Testis (tissue), 3 donors: ENCODE measurements around the gene PTPRN2. TPM values are rescaled to one million over a fixed set of nuclear protein-coding genes. Genes with fewer than 3 reads are reported as not detected.
A peak's percentile ranks its signal among the peaks of the same experiment; 100 is the strongest.

Experiments used
- DNase-seq: peaks from one replicate; pipeline ENCODE4 v3.0.0-alpha.2; 2019
- H3K27ac ChIP-seq, 2 donors: fragments of 200-600 bp; sonication (generic); one replicate each; pipeline ENCODE4 v1.5.1; 2019
- H3K27me3 ChIP-seq: fragments of 200-600 bp; sonication (generic); one replicate; pipeline ENCODE4 v1.5.1; 2019
- H3K36me3 ChIP-seq: fragments of 200-600 bp; sonication (generic); one replicate; pipeline ENCODE4 v1.5.1; 2017; ENCODE audit warnings: low read depth; ENCODE audit errors: missing control alignments
- H3K4me1 ChIP-seq: fragments of 200-600 bp; sonication (generic); one replicate; pipeline ENCODE4 v1.5.1; 2019
- H3K4me3 ChIP-seq, 2 donors: fragments of 200-600 bp; sonication (generic); one replicate each; pipeline ENCODE4 v1.5.1; 2017 to 2019
- H3K9me3 ChIP-seq: fragments of 200-600 bp; sonication (generic); one replicate; pipeline ENCODE4 v1.5.1; 2017
- POLR2A ChIP-seq: fragments of 450-650 bp; IDR thresholded peaks from one replicate; pipeline ENCODE4 v1.6.1; 2017; ENCODE audit warnings: antibody characterized with exemption, mild to moderate bottlenecking, moderate library complexity
- WGBS, 2 donors: methylation state at CpG; one replicate each; pipeline ENCODE4 v1.1.5; 2018; 5-methylcytosine and 5-hydroxymethylcytosine counted together
- intact Hi-C: fragments of 100-400 bp; cut with DNase I; formaldehyde crosslinking; loops from one replicate; pipeline ENCODE4 v1.15.1; 2023; ENCODE audit warnings: low total_unique reads
- polyA plus RNA-seq: library from polyadenylated mRNA; stranded (reverse); fragments of 350-450 nt; fragmentation: Illumina TruSeq; extraction: RNeasy Lipid Tissue Mini Kit (QIAGEN cat#74804); gene quantifications from one replicate; pipeline ENCODE4 v1.2.3, GENCODE V29; 2014; ENCODE audit warnings: low read depth, low replicate concordance; ENCODE audit not compliant: insufficient read depth
- total RNA-seq, 2 donors: library from RNA; depleted of rRNA; stranded (reverse); fragments of >200 nt; gene quantifications; one replicate each; pipeline ENCODE4 v1.2.3, GENCODE V29; 2016
- TF ChIP-seq, protein P1 (sequence below), 3 experiments: fragments of 450-650 bp in 2 of 3; fragments of 200-600 bp in 1 of 3; sonication (generic) in 1 of 3; IDR thresholded peaks; one replicate each; pipeline ENCODE4 v1.5.1; 2016 to 2019; ENCODE audit warnings: antibody characterized with exemption in 3 of 3, mild to moderate bottlenecking in 2 of 3, moderate library complexity in 1 of 3

The PTPRN2 gene
- total and polyA plus RNA-seq, 3 donors from 2014 or later, result 9.3 to 10.8 (median 9.8) TPM

DNA sequence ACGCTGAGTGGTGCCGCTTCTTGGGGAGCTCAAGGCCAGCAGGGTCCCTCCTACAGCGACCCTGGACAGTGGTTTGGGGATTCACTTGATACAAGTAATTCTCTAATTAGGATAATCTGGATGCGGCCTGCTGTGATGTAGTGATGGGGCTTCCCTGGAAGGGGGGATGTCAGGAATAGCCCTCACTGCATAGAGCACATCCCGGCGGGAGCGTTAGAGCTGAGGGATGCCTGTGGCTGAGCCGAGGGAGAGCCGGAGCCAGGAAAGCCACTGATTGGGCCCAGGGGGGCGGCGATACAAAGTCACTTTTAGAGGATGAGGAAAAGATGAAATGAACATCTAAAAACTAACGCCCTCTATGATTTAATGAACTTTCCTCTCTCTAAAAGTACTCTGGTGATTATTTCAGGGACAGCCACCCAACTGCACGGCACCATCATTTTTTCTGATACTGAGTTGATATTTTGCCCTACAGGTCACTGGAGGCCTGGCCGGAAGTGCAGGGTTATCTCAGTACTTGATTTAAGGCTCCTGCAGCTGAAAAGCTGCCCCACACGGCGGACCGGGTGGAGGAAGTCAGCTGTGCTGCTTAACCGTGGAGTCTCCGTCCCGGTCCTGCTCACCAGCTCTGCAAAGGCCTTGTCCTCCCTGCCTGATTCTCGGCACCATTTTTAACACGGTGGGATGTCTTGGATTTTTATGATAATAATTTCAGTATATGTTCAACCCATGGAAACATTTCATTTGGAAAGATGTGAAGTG is 732.0 kb downstream of the PTPRN2 start:
- WGBS, 2 donors, result 75 to 76% methylated on average over 22 of the region's 22 CpGs
- no peak for DNase-seq

DNA sequence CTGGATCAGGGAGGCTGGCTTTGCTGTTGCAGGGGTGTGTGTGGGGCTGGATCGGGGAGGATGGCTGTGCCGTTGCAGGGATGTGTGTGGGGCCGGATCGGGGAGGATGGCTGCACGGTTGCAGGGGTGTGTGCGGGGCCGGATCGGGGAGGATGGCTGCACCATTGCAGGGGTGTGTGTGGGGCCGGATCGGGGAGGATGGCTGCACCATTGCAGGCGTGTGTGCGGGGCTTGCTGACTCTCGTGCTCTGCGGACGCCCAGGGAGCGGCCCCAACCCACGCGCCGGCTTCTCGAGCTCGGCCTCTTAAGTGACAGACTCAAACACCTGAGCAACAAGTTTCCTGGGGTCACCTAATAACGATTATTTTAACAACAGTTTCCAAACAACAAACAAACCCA is 732.6 kb downstream of the PTPRN2 start:
- no peaks in the 10 kb centered on the region for H3K36me3 ChIP-seq
- H3K4me3 ChIP-seq, result no peak overlapping the region
- H3K27ac ChIP-seq, result no peak overlapping the region
- TF ChIP-seq, protein P1, sequence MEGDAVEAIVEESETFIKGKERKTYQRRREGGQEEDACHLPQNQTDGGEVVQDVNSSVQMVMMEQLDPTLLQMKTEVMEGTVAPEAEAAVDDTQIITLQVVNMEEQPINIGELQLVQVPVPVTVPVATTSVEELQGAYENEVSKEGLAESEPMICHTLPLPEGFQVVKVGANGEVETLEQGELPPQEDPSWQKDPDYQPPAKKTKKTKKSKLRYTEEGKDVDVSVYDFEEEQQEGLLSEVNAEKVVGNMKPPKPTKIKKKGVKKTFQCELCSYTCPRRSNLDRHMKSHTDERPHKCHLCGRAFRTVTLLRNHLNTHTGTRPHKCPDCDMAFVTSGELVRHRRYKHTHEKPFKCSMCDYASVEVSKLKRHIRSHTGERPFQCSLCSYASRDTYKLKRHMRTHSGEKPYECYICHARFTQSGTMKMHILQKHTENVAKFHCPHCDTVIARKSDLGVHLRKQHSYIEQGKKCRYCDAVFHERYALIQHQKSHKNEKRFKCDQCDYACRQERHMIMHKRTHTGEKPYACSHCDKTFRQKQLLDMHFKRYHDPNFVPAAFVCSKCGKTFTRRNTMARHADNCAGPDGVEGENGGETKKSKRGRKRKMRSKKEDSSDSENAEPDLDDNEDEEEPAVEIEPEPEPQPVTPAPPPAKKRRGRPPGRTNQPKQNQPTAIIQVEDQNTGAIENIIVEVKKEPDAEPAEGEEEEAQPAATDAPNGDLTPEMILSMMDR (IDR thresholded peaks at IDR 0.05), result no peak
- TF ChIP-seq POLR2A, result no peak
- intact Hi-C loops, result no loop called here
- peaks cover 10% of the 10 kb centered on the region for H3K4me1 ChIP-seq
- no peaks in the 10 kb centered on the region for H3K27me3 ChIP-seq
- DNase-seq, result no peak
- whole genome bisulfite sequencing, 2 donors, result 87 to 90% methylated on average over 13 to 22 of the region's 22 CpGs
- no peaks in the 10 kb centered on the region for H3K9me3 ChIP-seq

More for the DNA sequence above, 732.0 kb downstream of the PTPRN2 start:
- Histone ChIP-seq H3K27me3 (no peaks in the 10 kb centered on the region), H3K4me1 (peaks cover 10% of the 10 kb centered on the region), H3K27ac (no peak overlapping the region), H3K4me3 (no peak overlapping the region), H3K9me3 (no peaks in the 10 kb centered on the region), H3K36me3 (no peaks in the 10 kb centered on the region)
- TF ChIP-seq, protein P1 (IDR thresholded peaks at IDR 0.05), result no peak
- no peak for TF ChIP-seq POLR2A
- intact Hi-C loops, result no loop called here

DNA sequence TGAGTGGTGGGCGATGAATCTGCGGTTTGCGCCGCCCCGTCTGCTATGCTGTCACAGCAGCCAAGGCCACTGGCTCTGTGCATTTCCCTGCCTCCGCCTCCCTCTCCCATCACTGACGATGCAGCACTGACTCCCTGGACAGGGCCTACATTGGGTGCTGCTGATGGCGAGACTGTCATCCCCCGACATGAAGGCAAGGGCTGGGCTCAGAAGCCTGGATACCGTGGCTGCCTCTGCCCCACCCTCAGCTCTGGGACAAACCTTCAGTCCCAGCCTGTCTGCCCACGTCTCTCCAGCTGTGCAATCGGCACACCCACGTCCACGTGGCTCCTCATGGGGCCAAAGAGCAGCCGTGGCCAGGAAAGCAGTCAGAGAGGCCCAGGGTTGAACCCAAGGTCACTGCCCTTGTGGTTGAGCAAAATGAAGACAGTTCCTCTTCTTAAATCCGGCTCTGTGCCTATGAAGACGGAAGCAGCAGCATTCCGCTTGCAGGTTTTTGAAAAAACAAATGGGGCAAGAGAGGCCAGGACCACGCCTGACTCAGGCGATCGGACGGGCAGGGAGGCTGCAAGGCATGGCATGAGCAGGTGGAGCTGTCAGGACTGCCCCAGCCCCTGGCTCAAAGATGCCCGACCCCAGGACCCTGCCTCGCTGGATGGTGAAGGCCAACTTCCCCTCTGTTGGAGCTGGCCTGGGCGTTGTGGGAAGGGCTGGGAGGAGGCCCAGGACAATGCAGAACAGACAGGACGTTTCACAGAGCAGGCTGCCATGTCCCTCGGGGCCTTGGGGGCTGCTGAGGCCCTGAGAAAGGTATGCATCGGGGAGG is 733.3 kb downstream of the PTPRN2 start:
- Histone ChIP-seq H3K36me3 (no peaks in the 10 kb centered on the region), H3K27me3 (no peaks in the 10 kb centered on the region), H3K4me1 (peaks cover 10% of the 10 kb centered on the region), H3K9me3 (no peaks in the 10 kb centered on the region), H3K4me3 (no peak overlapping the region), H3K27ac (peak overlapping the region in 1 of 2 donors; percentile 56)
- intact Hi-C loops, result no loop called here
- no peak for TF ChIP-seq POLR2A
- TF ChIP-seq, protein P1 (IDR thresholded peaks at IDR 0.05), result no peak
- DNase-seq, result peak; percentile 82
- 80 to 91% methylated on average over 10 to 28 of the region's 28 CpGs for WGBS, 2 donors

DNA sequence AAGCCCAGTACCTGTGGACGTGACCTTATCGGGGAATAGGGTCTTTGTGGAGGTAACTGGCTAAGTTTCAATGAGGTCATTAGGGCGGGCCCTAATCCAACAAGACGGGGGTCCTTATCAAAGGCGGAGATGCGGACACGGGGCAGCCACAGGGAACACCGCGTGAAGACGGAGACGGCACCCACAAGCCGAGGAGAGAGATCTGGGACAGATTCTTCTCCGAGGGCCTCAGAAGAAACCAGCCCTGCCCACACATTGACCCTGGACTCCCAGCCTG is 733.9 kb downstream of the PTPRN2 start:
- H3K36me3 ChIP-seq, result no peaks in the 10 kb centered on the region
- H3K4me3 ChIP-seq, result no peak overlapping the region
- 81 to 89% methylated on average over 2 to 13 of the region's 13 CpGs for WGBS, 2 donors
- no peak for TF ChIP-seq POLR2A
- TF ChIP-seq, protein P1 (IDR thresholded peaks at IDR 0.05), result no peak
- H3K27ac ChIP-seq, result peak overlapping the region in 1 of 2 donors; percentile 56
- H3K9me3 ChIP-seq, result no peaks in the 10 kb centered on the region
- peaks cover 10% of the 10 kb centered on the region for H3K4me1 ChIP-seq
- H3K27me3 ChIP-seq, result no peaks in the 10 kb centered on the region
- intact Hi-C loops, result no loop called here
- DNase-seq, result no peak
